IMR-90 (cell line): ENCODE results near the gene MICAL3. TPM values are rescaled to one million over a fixed set of nuclear protein-coding genes. Genes with fewer than 3 reads are reported as not detected.

ENCODE experiments used
- ATAC-seq: fragments of 200-7000 bp; cut with Tn5 transposase; 2 replicates; pipeline ENCODE4 v1.9.1; 2020; ENCODE audit warnings: low read depth, mild to moderate bottlenecking, moderate library complexity
- BruUV-seq: library from RNA; stranded (reverse); fragments of 400-500 nt; replicated peaks from 2 replicates; lab custom pipeline; 2021; lab: Mats Ljungman, UMichigan
- CTCF ChIA-PET: fragments of 300-600 bp; formaldehyde crosslinking; extraction: SDS; loops from one replicate; lab custom pipeline; 2021; ENCODE audit warnings: antibody characterized with exemption; lab: Yijun Ruan, JAX
- POLR2A ChIA-PET: fragments of 300-600 bp; sonication (Branson Sonifier 250); formaldehyde crosslinking; loops from one replicate; lab custom pipeline; 2022; ENCODE audit warnings: antibody characterized with exemption; ENCODE audit not compliant: unreplicated experiment; lab: Charles Lee
- DNase-seq: peaks from one replicate; pipeline ENCODE4 v3.0.0; 2013
- H2AFZ ChIP-seq: replicated peaks from 2 replicates; pipeline ENCODE3; 2013; ENCODE audit warnings: low read length, mild to moderate bottlenecking; ENCODE audit not compliant: poor library complexity
- H2AK5ac ChIP-seq: 2 replicates; pipeline ENCODE4 v1.6.1; 2013; ENCODE audit warnings: low read depth, low read length, inconsistent platforms
- H2AK9ac ChIP-seq: replicated peaks from 2 replicates; pipeline ENCODE3; 2013; ENCODE audit warnings: mild to moderate bottlenecking, low read depth, low read length, moderate library complexity; ENCODE audit not compliant: poor library complexity
- H2BK120ac ChIP-seq: 2 replicates; pipeline ENCODE4 v1.6.1; 2013; ENCODE audit warnings: low read depth, low read length, inconsistent platforms
- H2BK15ac ChIP-seq: 3 replicates; pipeline ENCODE4 v1.6.1; 2013; ENCODE audit warnings: low read depth, low read length, inconsistent platforms
- H2BK20ac ChIP-seq: 2 replicates; pipeline ENCODE4 v1.6.1; 2013; ENCODE audit warnings: low read depth, mild to moderate bottlenecking, inconsistent platforms, low read length, moderate library complexity
- H2BK5ac ChIP-seq: 2 replicates; pipeline ENCODE4 v1.6.1; 2013; ENCODE audit warnings: mild to moderate bottlenecking, low read depth, low read length, inconsistent platforms; ENCODE audit not compliant: poor library complexity, severe bottlenecking
- H3K14ac ChIP-seq: replicated peaks from 2 replicates; pipeline ENCODE4 v1.6.1; 2013; ENCODE audit warnings: low read depth, low read length, inconsistent platforms
- H3K18ac ChIP-seq: 2 replicates; pipeline ENCODE4 v1.6.1; 2013; ENCODE audit warnings: low read depth, low read length, control low read depth
- H3K23ac ChIP-seq: 2 replicates; pipeline ENCODE4 v1.6.1; 2013; ENCODE audit warnings: low read depth, low read length, inconsistent platforms
- H3K27ac ChIP-seq: 2 replicates; pipeline ENCODE4 v1.5.1; 2013; ENCODE audit warnings: mild to moderate bottlenecking, control low read depth, low read length; ENCODE audit not compliant: insufficient read depth
- H3K27me3 ChIP-seq: 2 replicates; pipeline ENCODE4 v1.6.1; 2013; ENCODE audit warnings: low read length; ENCODE audit not compliant: control insufficient read depth, insufficient read depth
- H3K36me3 ChIP-seq: 2 replicates; pipeline ENCODE4 v1.6.1; 2013; ENCODE audit warnings: low read length, mixed read lengths; ENCODE audit not compliant: control insufficient read depth, insufficient read depth
- H3K4ac ChIP-seq: 2 replicates; pipeline ENCODE4 v1.6.1; 2013; ENCODE audit warnings: low read depth, low read length, inconsistent platforms
- H3K4me1 ChIP-seq: 2 replicates; pipeline ENCODE4 v1.6.1; 2013; ENCODE audit warnings: low read length, mixed read lengths; ENCODE audit not compliant: control insufficient read depth, insufficient read depth
- H3K4me2 ChIP-seq: 2 replicates; pipeline ENCODE4 v1.6.1; 2013; ENCODE audit warnings: low read depth, mild to moderate bottlenecking, control low read depth, low read length, moderate library complexity
- H3K4me3 ChIP-seq: 2 replicates; pipeline ENCODE4 v1.5.1; 2013; ENCODE audit warnings: low read depth, mild to moderate bottlenecking, control low read depth, low read length, moderate library complexity; ENCODE audit not compliant: insufficient read depth
- H3K56ac ChIP-seq: 2 replicates; pipeline ENCODE4 v1.6.1; 2013; ENCODE audit warnings: low read length, inconsistent platforms; ENCODE audit not compliant: insufficient read depth; ENCODE audit errors: extremely low read depth
- H3K79me1 ChIP-seq, 2 experiments: 2 replicates each; pipeline ENCODE4 v1.6.1; 2013; ENCODE audit warnings: low read length in 2 of 2, inconsistent platforms in 1 of 2, low read depth in 1 of 2
- H3K9ac ChIP-seq: 2 replicates; pipeline ENCODE4 v1.6.1; 2013; ENCODE audit warnings: low read depth, low read length, control low read depth
- H3K9me1 ChIP-seq: 2 replicates; pipeline ENCODE4 v1.6.1; 2013; ENCODE audit warnings: low read length, inconsistent platforms; ENCODE audit not compliant: insufficient read depth
- H3K9me3 ChIP-seq: 2 replicates; pipeline ENCODE4 v1.6.1; 2013; ENCODE audit warnings: low read length; ENCODE audit not compliant: control insufficient read depth, insufficient read depth
- H4K20me1 ChIP-seq: 2 replicates; pipeline ENCODE4 v1.6.1; 2013; ENCODE audit warnings: low read length, inconsistent platforms; ENCODE audit not compliant: insufficient read depth
- H4K5ac ChIP-seq: 2 replicates; pipeline ENCODE4 v1.6.1; 2013; ENCODE audit warnings: mild to moderate bottlenecking, low read depth, low read length, control low read depth
- H4K8ac ChIP-seq, 2 experiments: 2 replicates each; pipeline ENCODE4 v1.6.1; 2013; ENCODE audit warnings: low read depth in 2 of 2, low read length in 2 of 2, control low read depth in 1 of 2, inconsistent platforms in 1 of 2
- H4K91ac ChIP-seq: 2 replicates; pipeline ENCODE4 v1.6.1; 2013; ENCODE audit warnings: low read depth, low read length, inconsistent platforms; ENCODE audit not compliant: insufficient read depth
- CHD1 ChIP-seq: IDR thresholded peaks from 2 replicates; pipeline ENCODE4 v1.6.1; 2012; ENCODE audit warnings: low read depth, low read length, improper control_type of control experiment
- SMC3 ChIP-seq: fragments of 150-350 bp; IDR thresholded peaks from 2 replicates; pipeline ENCODE4 v1.6.1; 2016; ENCODE audit warnings: low read depth, mild to moderate bottlenecking, antibody characterized with exemption, low read length, moderate library complexity
- WGBS, 2 experiments: methylation state at CpG; one replicate each; pipeline versions ENCODE4 v1.1.5 to v1.1.7; 2013; ENCODE audit warnings: missing lambda C conversion rate in 2 of 2; ENCODE audit not compliant: insufficient read length in 1 of 2; ENCODE audit errors: extremely low coverage in 2 of 2; 5-methylcytosine and 5-hydroxymethylcytosine counted together
- dilution Hi-C: fragments of 300-500 bp; cut with HindIII; formaldehyde crosslinking; loops from one replicate; pipeline ENCODE4 v1.14.3; 2018; ENCODE audit warnings: low sequenced_read_pairs; ENCODE audit not compliant: unreplicated experiment
- in situ Hi-C: fragments of 300-500 bp; cut with MboI; formaldehyde crosslinking; loops from 3 replicates; pipeline ENCODE4 v1.14.3; 2019; ENCODE audit warnings: low sequenced_read_pairs, inconsistent platforms, mixed read lengths
- intact Hi-C: fragments of 100-400 bp; cut with micrococcal nuclease; formaldehyde crosslinking; loops from 2 replicates; pipeline ENCODE4 v1.10.0; 2022
- polyA plus RNA-seq, 3 experiments: library from polyadenylated mRNA; depleted of rRNA; stranded (reverse); fragments of >200 nt; gene quantifications; 2 replicates each; pipeline ENCODE4 v1.2.3, GENCODE V29; 2012; ENCODE audit warnings: low replicate concordance in 1 of 3
- total RNA-seq: library from RNA; depleted of rRNA; stranded (reverse); fragments of >200 nt; gene quantifications from 2 replicates; pipeline ENCODE4 v1.2.3, GENCODE V29; 2012

The MICAL3 gene
- total and polyA plus RNA-seq, 2 of the 4 experiments (the other 2 are of a cell fraction): 17.6 to 26.8 TPM

DNA sequence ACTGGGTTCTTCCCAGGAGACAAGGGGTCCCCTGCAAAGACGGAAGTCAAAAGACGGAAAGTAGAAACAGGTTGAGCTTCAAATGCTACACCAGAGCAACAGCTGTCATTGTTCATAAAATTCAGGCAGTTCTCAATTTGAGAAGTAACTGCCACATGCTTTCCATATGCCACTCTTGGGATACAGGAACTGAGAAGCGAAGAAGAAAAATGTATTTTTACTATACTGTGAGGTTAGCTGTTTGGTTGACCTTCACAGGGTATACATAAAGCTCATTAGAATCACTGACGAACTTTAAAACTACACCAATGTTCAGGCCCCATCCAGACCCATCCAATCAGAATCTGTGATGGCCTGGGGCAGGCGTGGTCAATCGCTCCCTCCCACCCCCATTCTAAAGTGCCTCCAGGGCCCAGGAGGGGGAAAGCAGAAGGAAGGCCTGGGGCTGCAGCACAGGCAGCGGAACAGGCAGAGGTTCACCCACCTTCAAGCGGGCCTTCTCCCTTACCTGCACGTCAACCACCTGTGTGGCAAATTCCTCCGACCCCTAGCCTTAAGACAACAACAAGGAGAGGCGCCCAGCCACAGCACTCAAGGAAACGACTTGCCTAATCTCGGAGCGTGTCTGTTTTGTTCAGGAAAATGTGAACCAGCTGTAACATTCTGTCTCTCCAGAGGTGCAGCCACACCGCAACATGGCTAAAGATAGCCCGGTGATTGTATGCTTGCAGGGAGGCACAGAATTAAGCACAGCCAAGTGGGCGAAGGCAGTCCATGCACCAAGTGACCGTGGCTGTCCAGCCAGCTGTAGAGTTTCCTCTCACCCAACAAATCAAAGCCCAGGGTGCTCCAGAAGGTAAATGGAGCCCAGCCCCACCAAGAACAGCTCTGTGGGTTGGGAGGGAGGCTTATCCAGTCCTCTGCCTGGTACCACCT is 82.6 kb downstream of the MICAL3 start:
- intact Hi-C loops (no loop called here), in situ Hi-C loops (no loop called here), dilution Hi-C loops (no loop called here)
- Histone ChIP-seq H3K23ac (0 out of 2 replicates have a peak overlapping the region, but pooled peaks have one; percentile 5), H2BK20ac (no peak overlapping the region), H3K4me2 (no peak overlapping the region), H2AFZ (no peak overlapping the region), H3K18ac (no peak overlapping the region), H2BK5ac (no peak overlapping the region), H3K56ac (no peak overlapping the region), H2AK9ac (no peak overlapping the region), H3K4me3 (no peak overlapping the region), H4K20me1 (peaks cover 66% of the 10 kb centered on the region), H3K27me3 (no peaks in the 10 kb centered on the region), H4K5ac (no peak overlapping the region), H2BK120ac (no peak overlapping the region), H2BK15ac (no peak overlapping the region), H3K9me3 (no peaks in the 10 kb centered on the region), H3K79me1 (peaks cover 56 to 90% of the 10 kb centered on the region in 2 experiments), H3K9me1 (peaks cover 8% of the 10 kb centered on the region; the same call in 1 of the 2 replicates), H3K14ac (no peak overlapping the region), H4K91ac (no peak overlapping the region), H2AK5ac (no peak overlapping the region), H3K9ac (no peak overlapping the region), H4K8ac (no peak overlapping the region), H3K36me3 (no peaks in the 10 kb centered on the region), H3K4me1 (peaks cover 15% of the 10 kb centered on the region), H3K4ac (no peak overlapping the region), H3K27ac (no peak overlapping the region)
- POLR2A ChIA-PET: no interaction called here
- no peak for DNase-seq
- 67% methylated on average over 3 of the region's 18 CpGs; no CpG with 5 or more reads in 1 of the 2 experiments for WGBS, 2 experiments
- TF ChIP-seq CHD1 (no peak), SMC3 (no peak)
- CTCF ChIA-PET: no interaction called here
- BruUV-seq: no TSS peak
- no peak for ATAC-seq
